CD14-positive monocyte (primary cell): ENCODE results near the gene ZNF536. TPM values are rescaled to one million over a fixed set of nuclear protein-coding genes. Genes with fewer than 3 reads are reported as not detected.

Experiments
- DNase-seq, 3 donors: peaks; one replicate each; pipeline ENCODE4 v3.0.0-alpha.2; 2011 to 2022
- H2AFZ ChIP-seq: 2 replicates; pipeline ENCODE4 v1.6.0; 2012; ENCODE audit warnings: mild to moderate bottlenecking, low read depth, low read length, inconsistent platforms; ENCODE audit not compliant: insufficient read depth, poor library complexity, severe bottlenecking
- H3K27ac ChIP-seq, 2 donors: 1 replicate in 1 of 2; 2 replicates in 1 of 2; pipeline ENCODE4 v1.5.1; 2012 to 2013; ENCODE audit warnings: low read length in 2 of 2, control low read depth in 1 of 2, inconsistent platforms in 1 of 2, low read depth in 1 of 2, mild to moderate bottlenecking in 1 of 2
- H3K27me3 ChIP-seq, 2 donors: one replicate each; pipeline versions ENCODE4 v1.6.0 to v1.6.1; 2011 to 2013; ENCODE audit warnings: low read length in 2 of 2; ENCODE audit not compliant: control insufficient read depth in 2 of 2, insufficient read depth in 2 of 2
- H3K36me3 ChIP-seq, 2 donors: replicated peaks in 1 of 2; 1 replicate in 1 of 2; 2 replicates in 1 of 2; pipeline versions ENCODE4 v1.5.1 to v1.6.1; 2012 to 2013; ENCODE audit warnings: low read length in 2 of 2, control low read depth in 1 of 2, inconsistent platforms in 1 of 2, mild to moderate bottlenecking in 1 of 2; ENCODE audit not compliant: insufficient read depth in 2 of 2, control insufficient read depth in 1 of 2
- H3K4me1 ChIP-seq, 2 donors: 1 replicate in 1 of 2; 2 replicates in 1 of 2; pipeline versions ENCODE4 v1.5.1 to v1.6.1; 2012 to 2013; ENCODE audit warnings: low read length in 2 of 2, control low read depth in 1 of 2, inconsistent platforms in 1 of 2, mild to moderate bottlenecking in 1 of 2, moderate library complexity in 1 of 2; ENCODE audit not compliant: insufficient read depth in 2 of 2, control insufficient read depth in 1 of 2
- H3K4me2 ChIP-seq: replicated peaks from 2 replicates; pipeline ENCODE3; 2012; ENCODE audit warnings: low read length, moderate library complexity, mild to moderate bottlenecking; ENCODE audit not compliant: poor library complexity, severe bottlenecking; ENCODE audit errors: extremely low read depth
- H3K4me3 ChIP-seq, 3 experiments: fragments of 200-600 bp in 1 of 3; sonication (generic) in 1 of 3; replicated peaks in 1 of 3; 1 replicate in 2 of 3; 2 replicates in 1 of 3; pipeline ENCODE4 v1.5.1; 2011 to 2013; ENCODE audit warnings: low read length in 3 of 3, mild to moderate bottlenecking in 3 of 3, control low read depth in 2 of 3, low read depth in 2 of 3, inconsistent platforms in 1 of 3, moderate library complexity in 1 of 3
- H3K79me2 ChIP-seq: 2 replicates; pipeline ENCODE4 v1.6.0; 2012; ENCODE audit warnings: mild to moderate bottlenecking, control low read depth, inconsistent platforms, low read length, moderate library complexity; ENCODE audit not compliant: insufficient read depth
- H3K9ac ChIP-seq: 2 replicates; pipeline ENCODE4 v1.6.0; 2017; ENCODE audit warnings: low read length, mild to moderate bottlenecking; ENCODE audit not compliant: insufficient read depth, poor library complexity, severe bottlenecking
- H3K9me3 ChIP-seq, 2 donors: replicated peaks in 1 of 2; 1 replicate in 1 of 2; 2 replicates in 1 of 2; pipeline versions ENCODE4 v1.5.1 to v1.6.1; 2012 to 2013; ENCODE audit warnings: low read length in 2 of 2, control low read depth in 1 of 2; ENCODE audit not compliant: control insufficient read depth in 1 of 2, insufficient read depth in 1 of 2
- H4K20me1 ChIP-seq: 2 replicates; pipeline ENCODE4 v1.6.0; 2012; ENCODE audit warnings: mild to moderate bottlenecking, low read length, control low read depth, moderate library complexity; ENCODE audit not compliant: insufficient read depth
- H3K27ac Mint-ChIP-seq, 7 donors: one replicate each; pipeline ENCODE4 v1.8.0; 2020; ENCODE audit warnings: mild to moderate bottlenecking in 7 of 7, mixed read lengths in 7 of 7, moderate library complexity in 6 of 7, inconsistent platforms in 2 of 7
- H3K27me3 Mint-ChIP-seq, 3 donors: one replicate each; pipeline ENCODE4 v1.8.0; 2021 to 2022; ENCODE audit warnings: low read depth in 3 of 3, mild to moderate bottlenecking in 3 of 3, mixed read lengths in 3 of 3, moderate library complexity in 3 of 3, inconsistent platforms in 1 of 3
- H3K36me3 Mint-ChIP-seq, 2 donors: one replicate each; pipeline ENCODE4 v1.8.0; 2020; ENCODE audit warnings: mixed read lengths in 2 of 2, inconsistent platforms in 1 of 2, mild to moderate bottlenecking in 1 of 2
- H3K4me1 Mint-ChIP-seq: one replicate; pipeline ENCODE4 v1.8.0; 2020; ENCODE audit warnings: mild to moderate bottlenecking, mixed read lengths
- H3K4me3 Mint-ChIP-seq, 2 donors: one replicate each; pipeline ENCODE4 v1.8.0; 2020; ENCODE audit warnings: mild to moderate bottlenecking in 2 of 2, mixed read lengths in 2 of 2, moderate library complexity in 1 of 2
- H3K9me3 Mint-ChIP-seq, 7 donors: one replicate each; pipeline ENCODE4 v1.8.0; 2020 to 2022; ENCODE audit warnings: mixed read lengths in 7 of 7, mild to moderate bottlenecking in 6 of 7, moderate library complexity in 6 of 7, inconsistent platforms in 2 of 7
- whole genome bisulfite sequencing: methylation state at CpG from one replicate; pipeline ENCODE4 v1.1.5; 2013; ENCODE audit warnings: missing lambda C conversion rate; ENCODE audit not compliant: insufficient coverage; 5-methylcytosine and 5-hydroxymethylcytosine counted together
- intact Hi-C, 2 donors: fragments of 100-400 bp; cut with micrococcal nuclease; formaldehyde crosslinking; loops; one replicate each; pipeline versions ENCODE4 v1.15.0 to v1.15.1; 2023
- polyA plus RNA-seq, 3 donors: library from polyadenylated mRNA; depleted of rRNA in 1 of 3; unstranded in 2 of 3; stranded (reverse) in 1 of 3; fragments of 300-500 nt in 2 of 3; fragments of >200 nt in 1 of 3; fragmentation: Illumina TruSeq in 2 of 3; gene quantifications; 1 replicate in 2 of 3; 2 replicates in 1 of 3; pipeline ENCODE4 v1.2.3, GENCODE V29; 2012 to 2021
- TF ChIP-seq, protein P1 (sequence below): fragments of 200-600 bp; IDR thresholded peaks from one replicate; pipeline ENCODE4 v1.8.0; 2022; ENCODE audit warnings: antibody characterized with exemption, mild to moderate bottlenecking

The ZNF536 gene
- polyA plus RNA-seq, 3 donors = not detected

DNA sequence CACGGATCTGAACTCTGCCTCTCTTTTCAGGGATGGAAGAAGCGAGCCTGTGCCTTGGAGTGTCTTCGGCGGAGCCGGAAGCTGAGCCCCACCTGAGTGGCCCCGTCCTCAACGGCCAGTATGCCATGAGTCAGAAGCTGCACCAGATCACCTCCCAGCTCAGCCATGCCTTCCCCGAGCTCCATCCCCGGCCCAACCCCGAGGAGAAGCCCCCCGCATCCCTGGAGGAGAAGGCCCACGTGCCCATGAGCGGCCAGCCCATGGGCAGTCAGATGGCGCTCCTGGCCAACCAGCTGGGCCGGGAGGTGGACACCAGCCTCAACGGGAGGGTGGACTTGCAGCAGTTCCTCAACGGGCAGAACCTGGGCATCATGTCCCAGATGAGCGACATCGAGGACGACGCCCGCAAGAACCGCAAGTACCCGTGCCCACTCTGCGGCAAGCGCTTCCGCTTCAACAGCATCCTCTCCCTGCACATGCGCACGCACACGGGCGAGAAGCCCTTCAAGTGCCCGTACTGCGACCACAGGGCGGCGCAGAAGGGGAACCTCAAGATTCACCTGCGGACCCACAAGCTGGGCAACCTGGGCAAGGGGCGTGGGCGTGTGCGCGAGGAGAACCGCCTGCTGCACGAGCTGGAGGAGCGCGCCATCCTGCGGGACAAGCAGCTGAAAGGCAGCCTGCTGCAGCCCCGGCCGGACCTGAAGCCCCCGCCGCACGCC is 71.5 kb downstream of the ZNF536 start:
- no peak for DNase-seq
- Histone ChIP-seq H3K4me3 (no peak overlapping the region), H3K27ac (no peak overlapping the region), H3K9ac (no peak overlapping the region), H3K36me3 (no peaks in the 10 kb centered on the region), H3K79me2 (no peaks in the 10 kb centered on the region), H3K4me1 (no peaks in the 10 kb centered on the region), H3K9me3 (peaks cover 0 to 14% of the 10 kb centered on the region in 2 donors), H2AFZ (no peak overlapping the region), H3K4me2 (no peak overlapping the region), H3K27me3 (no peaks in the 10 kb centered on the region), H4K20me1 (no peaks in the 10 kb centered on the region)
- peaks cover 0 to 15% (median 0%) of the 10 kb centered on the region in 7 donors for H3K9me3 Mint-ChIP-seq
- no peaks in the 10 kb centered on the region for H3K36me3 Mint-ChIP-seq
- no peak overlapping the region for H3K4me3 Mint-ChIP-seq
- H3K4me1 Mint-ChIP-seq = no peaks in the 10 kb centered on the region
- WGBS = 96% methylated on average over 50 of the region's 50 CpGs
- H3K27ac Mint-ChIP-seq = no peak overlapping the region
- intact Hi-C loops = no loop called here
- peaks cover 0 to 3% (median 0%) of the 10 kb centered on the region in 3 donors for H3K27me3 Mint-ChIP-seq
- TF ChIP-seq, protein P1, sequence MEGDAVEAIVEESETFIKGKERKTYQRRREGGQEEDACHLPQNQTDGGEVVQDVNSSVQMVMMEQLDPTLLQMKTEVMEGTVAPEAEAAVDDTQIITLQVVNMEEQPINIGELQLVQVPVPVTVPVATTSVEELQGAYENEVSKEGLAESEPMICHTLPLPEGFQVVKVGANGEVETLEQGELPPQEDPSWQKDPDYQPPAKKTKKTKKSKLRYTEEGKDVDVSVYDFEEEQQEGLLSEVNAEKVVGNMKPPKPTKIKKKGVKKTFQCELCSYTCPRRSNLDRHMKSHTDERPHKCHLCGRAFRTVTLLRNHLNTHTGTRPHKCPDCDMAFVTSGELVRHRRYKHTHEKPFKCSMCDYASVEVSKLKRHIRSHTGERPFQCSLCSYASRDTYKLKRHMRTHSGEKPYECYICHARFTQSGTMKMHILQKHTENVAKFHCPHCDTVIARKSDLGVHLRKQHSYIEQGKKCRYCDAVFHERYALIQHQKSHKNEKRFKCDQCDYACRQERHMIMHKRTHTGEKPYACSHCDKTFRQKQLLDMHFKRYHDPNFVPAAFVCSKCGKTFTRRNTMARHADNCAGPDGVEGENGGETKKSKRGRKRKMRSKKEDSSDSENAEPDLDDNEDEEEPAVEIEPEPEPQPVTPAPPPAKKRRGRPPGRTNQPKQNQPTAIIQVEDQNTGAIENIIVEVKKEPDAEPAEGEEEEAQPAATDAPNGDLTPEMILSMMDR = no peak

DNA sequence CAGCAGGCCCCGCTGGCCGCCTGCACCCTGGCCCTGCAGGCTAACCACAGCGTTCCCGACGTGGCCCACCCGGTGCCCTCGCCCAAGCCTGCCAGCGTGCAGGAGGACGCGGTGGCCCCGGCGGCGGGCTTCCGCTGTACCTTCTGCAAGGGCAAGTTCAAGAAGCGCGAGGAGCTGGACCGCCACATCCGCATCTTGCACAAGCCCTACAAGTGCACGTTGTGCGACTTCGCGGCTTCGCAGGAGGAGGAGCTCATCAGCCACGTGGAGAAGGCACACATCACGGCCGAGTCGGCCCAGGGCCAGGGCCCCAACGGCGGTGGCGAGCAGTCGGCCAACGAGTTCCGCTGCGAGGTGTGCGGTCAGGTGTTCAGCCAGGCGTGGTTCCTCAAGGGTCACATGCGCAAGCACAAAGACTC is 72.1 kb downstream of the ZNF536 start:
- Mint-ChIP-seq H3K4me1 (no peaks in the 10 kb centered on the region), H3K9me3 (peaks cover 0 to 15% (median 0%) of the 10 kb centered on the region in 7 donors), H3K36me3 (no peaks in the 10 kb centered on the region), H3K27ac (no peak overlapping the region), H3K27me3 (peaks cover 0 to 3% (median 2%) of the 10 kb centered on the region in 3 donors), H3K4me3 (no peak overlapping the region)
- no peak overlapping the region for H3K27ac ChIP-seq
- intact Hi-C loops = no loop called here
- H3K27me3 ChIP-seq = no peaks in the 10 kb centered on the region
- H3K9me3 ChIP-seq = peaks cover 0 to 14% of the 10 kb centered on the region in 2 donors
- no peaks in the 10 kb centered on the region for H3K79me2 ChIP-seq
- H3K4me2 ChIP-seq = no peak overlapping the region
- H3K36me3 ChIP-seq = no peaks in the 10 kb centered on the region
- no peak overlapping the region for H3K9ac ChIP-seq
- no peaks in the 10 kb centered on the region for H3K4me1 ChIP-seq
- H3K4me3 ChIP-seq = no peak overlapping the region
- TF ChIP-seq, protein P1 = no peak
- H4K20me1 ChIP-seq = no peaks in the 10 kb centered on the region
- no peak for DNase-seq
- 96% methylated on average over 37 of the region's 37 CpGs for WGBS
- H2AFZ ChIP-seq = no peak overlapping the region
